Activated CD4-positive, alpha-beta T cell treated with anti-CD3 and anti-CD28 coated beads, Interleukin-2, amount 50 U/mL, for 4 hours (primary cell): ENCODE data around the gene OR51B4.
"Not testable (repeated sequence)": the region's sequence is repeated elsewhere in the genome, so short reads cannot be mapped to it uniquely, and the experiment has no call there.

Source experiments
- DNase-seq, 2 experiments: peaks; one replicate each; pipeline ENCODE4 v3.0.0-alpha.2; 2020

The OR51B4 gene, protein sequence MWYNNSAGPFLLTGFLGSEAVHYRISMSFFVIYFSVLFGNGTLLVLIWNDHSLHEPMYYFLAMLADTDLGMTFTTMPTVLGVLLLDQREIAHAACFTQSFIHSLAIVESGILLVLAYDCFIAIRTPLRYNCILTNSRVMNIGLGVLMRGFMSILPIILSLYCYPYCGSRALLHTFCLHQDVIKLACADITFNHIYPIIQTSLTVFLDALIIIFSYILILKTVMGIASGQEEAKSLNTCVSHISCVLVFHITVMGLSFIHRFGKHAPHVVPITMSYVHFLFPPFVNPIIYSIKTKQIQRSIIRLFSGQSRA

DNA sequence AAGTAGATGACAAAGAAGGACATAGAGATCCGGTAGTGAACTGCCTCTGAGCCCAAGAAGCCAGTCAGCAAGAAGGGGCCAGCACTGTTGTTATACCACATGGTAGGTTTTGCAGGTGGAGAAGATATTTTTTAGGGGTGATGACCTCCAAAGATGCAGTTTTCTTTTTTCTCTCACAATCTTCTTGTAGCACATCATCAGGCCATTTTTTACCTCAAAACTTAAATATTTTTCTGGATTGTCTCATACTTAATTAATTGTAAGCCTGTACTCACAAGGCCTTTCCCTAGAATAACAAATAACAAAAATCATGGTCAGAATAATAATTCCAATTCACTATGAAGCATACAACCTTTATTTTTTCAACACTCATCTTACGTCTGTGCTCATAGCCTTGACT, at the start of gene OR51B4:
OR51B4 (minus strand) TSS at position 101 of the 400 bp plus-strand sequence; CDS start at position 101, 0 bp downstream.
- no peak for DNase-seq

DNA sequence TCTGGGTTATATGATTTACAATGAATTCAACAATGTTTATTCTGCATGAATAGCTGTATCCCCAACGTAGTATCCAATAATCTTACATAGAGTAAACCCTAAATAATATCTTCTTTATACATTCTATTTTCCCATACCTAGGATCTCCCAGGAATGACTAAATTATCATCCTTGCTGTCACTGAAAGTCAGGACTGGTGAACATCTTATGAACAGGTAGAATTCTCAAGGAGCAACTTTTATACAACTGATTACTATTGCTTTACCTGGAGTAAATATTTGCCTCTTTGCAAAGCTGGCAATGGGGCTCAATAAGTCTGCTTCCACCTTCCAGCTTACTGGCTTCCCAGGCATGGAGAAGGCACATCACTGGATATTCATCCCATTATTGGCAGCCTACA, 49.5 kb upstream of the OR51B4 start, which contains the start of gene OR51B6:
OR51B6 (plus strand) TSS at position 301 of the 400 bp plus-strand sequence; CDS start at position 301, 0 bp downstream.
- DNase-seq: no peak

DNA sequence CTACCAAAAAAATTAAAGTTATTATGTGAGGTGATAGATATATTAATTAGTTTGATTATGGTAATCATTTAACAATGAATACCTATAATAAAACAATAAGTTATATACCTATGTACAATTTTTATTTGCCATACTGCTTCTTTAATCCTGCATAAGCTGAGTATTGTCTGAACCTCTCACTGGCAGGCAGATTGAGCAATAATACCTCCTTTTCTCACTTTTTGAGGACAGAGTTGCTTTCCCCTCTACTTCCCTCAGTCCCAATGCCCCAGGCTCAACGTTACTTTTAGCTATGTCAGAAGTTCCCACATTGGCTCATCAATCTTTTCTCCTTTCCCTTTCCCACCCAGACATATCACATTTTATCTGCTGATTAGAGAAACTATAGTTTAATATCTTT, 47.8 kb upstream of the OR51B4 start:
- no peak for DNase-seq

DNA sequence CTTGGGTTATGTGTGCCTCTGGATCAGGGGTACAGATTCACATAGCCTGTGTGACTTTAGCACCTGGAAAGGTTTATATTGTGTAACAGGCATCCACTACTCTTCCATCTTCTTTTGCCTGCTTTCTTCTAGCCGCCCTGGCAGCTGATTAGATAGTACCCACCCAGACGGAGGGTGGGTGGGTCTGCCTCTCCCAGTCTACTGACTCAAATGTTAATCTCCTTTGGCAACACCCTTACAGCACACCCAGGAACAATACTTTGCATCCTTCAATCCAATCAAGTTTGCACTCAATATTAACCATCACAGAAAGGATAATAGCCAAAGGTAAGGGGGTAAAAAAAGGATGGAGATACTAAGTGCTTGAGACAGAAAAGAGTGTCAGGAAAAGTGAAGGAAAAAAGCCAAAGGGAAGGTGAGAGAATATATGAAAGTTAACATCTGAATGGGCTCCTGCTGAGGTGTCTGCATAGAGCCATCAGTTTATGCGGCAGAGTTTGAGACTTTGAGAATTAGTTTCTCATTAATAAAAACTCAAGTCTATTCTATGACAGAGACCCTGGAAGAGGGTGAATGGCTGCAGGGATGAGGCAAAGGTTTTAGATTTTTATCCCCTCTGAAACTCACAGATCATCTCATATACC, 46.9 kb upstream of the OR51B4 start:
- DNase-seq: no peak

DNA sequence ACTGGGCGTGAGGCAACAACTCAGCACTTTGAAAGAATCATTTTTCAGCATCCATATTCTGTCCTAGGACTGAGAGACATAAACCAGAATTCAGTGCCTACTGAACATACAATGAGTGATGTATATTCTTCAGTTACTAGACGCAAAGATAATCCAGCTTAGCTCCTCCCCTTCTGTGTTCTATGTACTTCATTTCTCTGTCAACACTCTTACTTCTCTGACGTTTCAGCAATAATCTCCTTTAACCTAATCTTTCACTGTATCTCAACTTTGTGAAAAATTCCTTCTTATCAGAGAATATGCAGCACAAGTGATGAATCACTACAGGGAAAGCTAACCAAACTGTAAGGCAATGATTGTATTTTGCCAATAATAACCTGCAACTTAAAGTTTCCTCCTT, 44.1 kb upstream of the OR51B4 start:
- no peak for DNase-seq

DNA sequence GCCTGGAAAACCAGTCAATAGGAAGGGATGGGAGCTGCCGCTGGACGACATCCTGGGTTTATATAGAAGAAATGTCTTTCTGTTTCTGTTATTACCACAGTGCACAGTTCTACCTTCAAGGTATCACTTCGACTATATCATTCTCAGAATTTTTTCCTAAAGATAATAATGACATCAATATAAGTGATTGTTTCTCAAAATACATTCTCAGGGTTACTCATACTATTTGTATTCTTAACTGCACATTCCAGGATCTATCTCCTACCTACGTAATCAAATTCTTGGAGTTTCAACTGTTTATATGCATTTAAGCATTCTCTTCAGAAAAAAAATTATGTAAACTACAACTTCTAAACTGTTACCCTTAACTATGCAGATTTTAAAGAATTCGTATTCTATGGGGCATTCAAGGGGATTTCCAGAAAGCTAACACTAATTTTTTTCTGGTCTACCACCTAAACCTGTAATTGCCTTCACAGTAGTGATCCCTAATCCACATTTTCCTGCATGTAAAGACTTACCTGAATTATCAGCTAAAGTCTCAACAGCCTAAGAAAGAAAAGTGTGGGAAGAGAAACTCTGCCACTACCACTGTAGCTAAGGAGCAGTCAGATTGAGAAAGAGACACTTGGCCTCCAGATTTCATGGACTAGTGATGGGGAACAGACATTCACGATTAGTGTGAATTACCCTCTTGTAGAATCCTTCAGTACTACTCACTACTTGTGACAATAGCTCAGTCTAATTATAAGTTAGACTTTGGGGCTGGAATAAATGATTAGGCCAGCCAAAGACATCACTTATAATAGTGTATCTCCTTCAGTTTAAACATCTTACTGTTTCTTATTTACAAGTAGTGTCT, 42.0 kb upstream of the OR51B4 start, which contains the start of gene OR51B5:
OR51B5 (minus strand) TSS at position 51 of the 862 bp plus-strand sequence; CDS start at position 51, 0 bp downstream.
- no peak for DNase-seq

DNA sequence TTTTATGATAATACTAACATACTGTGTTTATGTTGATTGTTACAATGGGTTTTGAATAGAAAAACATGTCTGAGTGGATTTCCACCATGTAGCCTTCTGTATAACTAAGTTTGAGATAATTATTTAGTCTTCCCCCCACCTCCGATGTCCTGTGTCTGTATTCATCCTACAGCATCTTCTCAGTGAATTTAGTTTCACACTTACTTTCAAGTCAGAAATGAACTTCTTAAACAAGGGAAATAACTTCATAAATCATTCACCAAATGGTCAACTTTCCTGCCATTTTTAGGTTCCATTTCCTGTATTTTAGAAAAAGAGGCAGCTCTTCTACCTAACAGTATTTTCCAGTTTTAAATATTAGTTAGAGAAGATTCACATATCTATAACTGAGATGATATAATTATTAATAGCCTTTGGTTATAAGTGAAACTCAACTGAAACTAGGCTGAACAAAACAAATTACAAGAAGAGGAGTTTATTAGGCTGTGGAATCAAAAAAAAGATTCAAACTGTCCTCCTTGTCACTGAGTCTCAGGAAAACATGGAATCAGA, 38.1 kb upstream of the OR51B4 start:
- no peak for DNase-seq

DNA sequence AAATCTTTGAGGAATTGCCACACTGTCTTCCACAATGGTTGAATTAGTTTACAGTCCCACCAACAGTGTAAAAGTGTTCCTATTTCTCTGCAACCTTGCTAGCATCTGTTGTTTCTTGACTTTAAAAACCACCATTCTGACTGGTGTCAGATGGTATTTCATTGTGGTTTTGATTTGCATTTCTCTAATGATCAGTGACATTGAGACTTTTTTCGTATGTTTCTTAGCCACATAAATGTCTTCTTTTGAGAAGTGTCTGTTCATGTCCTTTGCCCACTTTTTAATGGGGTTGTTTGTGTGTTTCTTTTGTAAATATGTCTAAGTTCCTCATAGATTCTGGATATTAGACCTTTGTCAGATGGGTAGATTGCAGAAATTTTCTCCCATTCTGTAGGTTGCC, 35.5 kb upstream of the OR51B4 start:
- not testable (repeated sequence) for DNase-seq

DNA sequence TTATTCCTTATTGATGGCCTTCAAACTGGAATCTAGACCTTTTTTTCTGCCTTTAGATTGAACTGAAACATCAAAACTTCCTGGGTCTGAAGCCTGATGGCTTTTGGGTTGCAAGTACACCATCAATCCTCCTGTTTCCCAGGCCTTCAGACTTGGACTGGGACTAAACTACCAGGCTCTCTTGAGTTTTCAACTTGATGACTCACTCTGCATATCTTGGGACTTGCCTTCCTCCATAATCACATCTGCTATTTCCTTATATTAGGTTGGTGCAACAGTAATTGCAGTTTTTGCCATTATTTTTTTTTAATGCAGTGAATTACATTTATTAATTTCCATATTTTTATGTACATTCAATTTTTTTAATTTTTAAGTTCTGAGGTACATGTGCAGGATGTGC, 34.6 kb upstream of the OR51B4 start:
- DNase-seq: no peak

DNA sequence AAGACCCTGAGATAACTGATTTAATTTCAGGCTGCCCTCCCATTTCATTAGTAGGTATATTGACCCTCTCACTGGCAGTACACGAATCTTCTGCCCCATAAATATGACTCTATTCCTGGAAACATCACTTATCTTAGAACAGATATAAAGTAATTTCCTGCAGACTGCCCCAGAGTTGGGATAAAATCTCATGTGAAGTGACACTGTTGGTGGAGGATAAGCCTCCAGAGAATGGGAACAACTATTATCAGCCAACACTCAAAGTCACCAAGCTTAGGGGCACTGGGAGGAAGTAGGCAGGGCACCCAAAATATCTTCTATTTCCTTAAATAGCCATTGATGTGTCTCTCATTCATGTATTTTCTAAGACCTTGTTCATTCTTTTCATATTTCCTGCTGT, 33.4 kb upstream of the OR51B4 start:
- no peak for DNase-seq

DNA sequence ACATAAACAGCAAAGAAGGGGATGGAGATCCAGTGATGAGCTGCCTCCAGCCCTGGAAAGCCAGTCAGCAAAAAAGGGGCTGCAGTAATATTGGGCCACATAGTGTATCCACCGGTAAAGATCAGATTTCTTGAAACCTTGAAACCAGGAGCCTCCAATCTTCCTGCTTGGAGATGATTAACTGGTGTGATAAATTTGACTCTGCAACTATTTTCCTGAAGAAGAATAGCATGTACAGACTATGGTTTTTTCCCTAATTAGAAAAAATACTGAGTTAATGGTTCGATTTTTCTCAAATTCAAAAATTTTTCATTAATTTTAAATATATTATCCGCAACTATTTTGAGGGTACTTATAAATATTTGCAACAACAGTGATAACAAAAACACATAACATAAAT, 22.5 kb upstream of the OR51B4 start, which contains the start of gene OR51B2:
OR51B2 (minus strand) TSS at position 101 of the 400 bp plus-strand sequence; CDS start at position 101, 0 bp downstream.
- DNase-seq: no peak

DNA sequence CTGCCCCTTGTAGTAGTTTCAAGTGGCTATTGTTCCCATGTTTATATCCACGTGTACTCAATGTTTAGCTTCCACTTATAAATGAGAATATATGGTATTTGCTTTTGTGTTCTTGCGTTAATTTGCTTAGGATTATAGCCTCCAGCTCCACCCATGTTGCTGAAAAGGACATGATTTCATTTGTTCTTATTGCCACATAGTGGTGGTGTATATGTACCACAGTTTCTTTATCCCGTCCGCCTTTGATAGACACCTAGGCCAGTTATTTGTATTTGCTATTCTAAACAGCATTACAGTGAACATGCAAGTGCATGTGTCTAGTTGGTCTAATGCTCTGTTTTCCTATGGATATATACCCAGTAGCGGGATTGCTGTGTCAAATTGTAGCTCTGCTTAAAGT, 15.5 kb upstream of the OR51B4 start:
- DNase-seq: no peak

DNA sequence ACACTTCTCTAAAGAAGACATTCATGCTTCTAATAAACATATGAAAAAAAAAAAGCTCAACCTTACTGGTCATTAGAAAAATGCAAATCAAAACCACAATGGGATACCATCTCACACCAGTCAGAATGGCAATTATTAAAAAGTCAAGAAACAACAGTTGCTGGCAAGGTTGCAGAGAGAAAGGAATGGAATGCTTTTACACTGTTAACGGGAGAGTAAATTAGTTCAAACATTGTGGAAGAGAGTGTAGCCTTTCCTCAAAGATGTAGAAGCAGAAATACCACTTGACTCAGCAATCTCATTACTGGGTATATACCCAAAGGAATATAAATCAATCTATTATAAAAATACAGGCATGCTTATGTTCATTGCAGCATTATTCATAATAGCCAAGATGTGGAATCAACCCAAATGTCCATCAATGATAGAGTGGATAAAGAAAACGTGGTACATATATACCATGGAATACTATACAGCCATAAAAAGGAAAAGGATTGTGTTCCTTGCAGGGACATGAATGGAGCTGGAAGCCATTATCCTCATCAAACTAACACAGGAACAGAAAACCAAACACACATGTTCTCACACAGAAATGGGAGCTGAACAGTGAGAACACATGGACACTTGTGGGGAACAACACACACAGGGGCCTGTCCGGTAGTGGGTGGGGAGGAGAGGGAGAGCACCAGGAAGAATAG, 11.7 kb upstream of the OR51B4 start:
- DNase-seq: not testable (repeated sequence)

DNA sequence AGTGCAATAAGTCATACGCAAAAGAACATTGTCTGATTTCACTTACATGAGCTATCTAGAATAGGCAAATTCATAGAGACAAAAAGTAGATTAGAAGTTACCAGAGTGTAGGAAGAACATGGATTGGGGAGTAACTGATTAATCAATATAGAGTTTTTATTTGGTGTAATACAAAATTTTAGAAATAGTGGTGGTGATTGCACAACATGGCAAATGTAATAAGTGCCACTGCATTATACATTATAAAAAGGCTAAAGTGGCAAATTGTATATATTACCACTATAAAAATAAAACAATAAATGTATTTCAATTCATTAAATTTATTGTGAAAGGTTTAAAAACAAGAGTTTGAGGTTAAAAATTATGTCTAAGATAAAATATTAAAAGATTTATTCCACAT, 8.7 kb upstream of the OR51B4 start:
- DNase-seq: no peak

DNA sequence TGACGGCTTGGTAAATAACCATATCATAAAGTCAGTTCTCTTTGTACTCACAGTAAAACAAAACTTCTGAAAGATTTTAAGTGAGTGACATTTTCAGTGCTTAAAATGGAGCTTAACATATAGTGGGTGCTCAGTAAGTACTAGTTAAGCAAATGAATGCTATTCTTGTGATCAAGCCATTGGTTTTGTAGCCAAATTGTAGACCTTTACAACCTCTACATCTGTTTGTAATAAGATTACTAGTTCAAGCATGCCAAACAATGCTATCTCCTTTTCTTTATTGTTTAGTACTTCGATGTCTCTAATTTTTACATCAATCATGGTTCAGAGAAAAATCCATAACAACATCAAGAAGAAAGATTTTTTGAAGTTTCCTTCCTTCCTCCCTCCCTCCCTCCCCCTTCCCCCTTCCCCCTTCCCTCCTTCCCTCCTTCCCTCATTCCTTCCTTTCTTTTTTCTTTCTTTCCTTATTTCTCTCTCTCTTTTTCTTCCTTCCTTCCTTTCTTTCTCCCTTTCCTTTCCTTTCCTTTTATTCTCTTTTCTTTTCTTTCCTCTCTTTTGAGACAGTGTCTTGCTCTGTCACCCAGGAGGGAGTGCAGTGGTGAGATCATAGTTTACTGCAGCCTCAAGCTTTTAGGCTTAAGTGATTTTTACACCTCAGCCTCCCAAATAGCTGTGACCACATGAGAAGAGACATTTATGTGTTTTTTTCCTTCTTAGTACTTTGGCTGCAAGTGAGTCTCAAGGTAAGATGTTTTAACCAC, 5.7 kb upstream of the OR51B4 start:
- no peak for DNase-seq

DNA sequence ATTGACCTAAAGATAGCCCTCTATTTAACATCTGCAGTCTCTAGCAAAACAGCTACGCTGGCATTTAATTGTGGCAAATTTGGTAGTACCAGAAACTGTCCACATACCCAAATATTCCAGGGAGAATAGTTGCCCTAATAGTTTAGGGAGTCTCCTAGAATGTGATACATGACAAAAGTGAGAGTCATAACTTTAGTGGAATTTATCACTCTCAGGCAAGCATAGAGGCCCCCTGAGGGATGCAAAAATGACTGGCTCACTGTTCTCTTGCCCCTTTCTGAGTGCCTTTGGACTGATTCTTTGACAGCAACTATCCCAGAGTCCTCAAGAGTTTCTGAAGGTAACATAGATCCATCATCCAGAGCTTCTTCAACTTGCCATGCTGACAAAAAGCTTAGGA, 2.3 kb upstream of the OR51B4 start:
- DNase-seq: no peak

DNA sequence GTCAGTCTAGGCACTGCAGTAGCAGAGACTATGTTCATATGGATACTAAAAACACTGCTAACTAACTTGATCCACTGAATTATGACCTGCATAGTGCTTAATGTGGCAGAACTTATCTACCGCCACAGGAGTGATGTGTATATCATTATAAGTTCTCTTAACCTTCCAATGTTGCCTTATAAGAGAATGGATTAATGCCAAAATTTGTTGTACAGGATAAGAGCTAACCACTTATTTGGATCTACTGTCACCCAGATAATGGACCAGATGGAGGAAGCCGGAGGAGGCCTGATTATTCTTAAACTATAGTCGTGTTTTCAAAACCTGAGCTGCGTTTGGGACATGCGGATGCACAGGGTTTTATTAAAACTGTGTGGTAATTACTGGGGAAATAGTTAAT, 1.9 kb upstream of the OR51B4 start:
- no peak for DNase-seq

DNA sequence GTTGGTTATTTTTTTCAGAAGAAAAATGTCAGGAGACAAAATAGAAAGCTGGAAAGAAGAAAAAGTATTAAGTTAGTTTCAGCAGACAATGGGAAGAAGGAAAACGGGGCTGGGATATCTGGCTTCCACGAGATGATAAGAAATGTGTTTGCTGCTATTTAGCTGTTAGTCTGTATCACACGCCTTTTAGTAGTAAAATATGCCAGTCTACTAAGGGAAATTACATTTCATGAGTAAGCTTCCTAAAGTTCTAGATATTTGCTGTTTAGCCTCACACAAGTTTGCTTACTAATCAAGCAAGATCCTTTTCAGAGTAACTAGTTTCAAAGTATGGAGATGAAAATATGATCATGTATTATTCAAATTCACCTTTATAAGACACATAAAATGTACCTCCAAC, 1.5 kb downstream of the OR51B4 start:
- no peak for DNase-seq

DNA sequence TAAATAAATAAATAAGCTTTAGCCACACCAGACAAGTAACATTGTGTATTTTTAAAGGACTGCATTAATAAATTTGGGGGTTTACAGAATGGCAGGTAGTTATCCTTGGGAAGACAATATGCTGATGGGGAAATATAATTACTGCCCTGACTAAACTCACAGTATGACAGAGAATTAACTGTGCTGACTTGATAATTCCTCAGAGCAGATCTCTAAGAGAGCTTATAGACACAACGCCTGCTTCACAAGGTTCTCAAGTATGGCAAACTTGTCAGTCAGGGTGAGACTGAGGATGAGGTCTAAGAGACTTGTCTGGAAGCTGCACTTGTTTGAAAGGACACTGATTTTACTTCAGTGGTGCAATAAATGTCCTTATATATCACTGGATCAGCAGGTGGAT, 3.3 kb downstream of the OR51B4 start:
- no peak for DNase-seq

DNA sequence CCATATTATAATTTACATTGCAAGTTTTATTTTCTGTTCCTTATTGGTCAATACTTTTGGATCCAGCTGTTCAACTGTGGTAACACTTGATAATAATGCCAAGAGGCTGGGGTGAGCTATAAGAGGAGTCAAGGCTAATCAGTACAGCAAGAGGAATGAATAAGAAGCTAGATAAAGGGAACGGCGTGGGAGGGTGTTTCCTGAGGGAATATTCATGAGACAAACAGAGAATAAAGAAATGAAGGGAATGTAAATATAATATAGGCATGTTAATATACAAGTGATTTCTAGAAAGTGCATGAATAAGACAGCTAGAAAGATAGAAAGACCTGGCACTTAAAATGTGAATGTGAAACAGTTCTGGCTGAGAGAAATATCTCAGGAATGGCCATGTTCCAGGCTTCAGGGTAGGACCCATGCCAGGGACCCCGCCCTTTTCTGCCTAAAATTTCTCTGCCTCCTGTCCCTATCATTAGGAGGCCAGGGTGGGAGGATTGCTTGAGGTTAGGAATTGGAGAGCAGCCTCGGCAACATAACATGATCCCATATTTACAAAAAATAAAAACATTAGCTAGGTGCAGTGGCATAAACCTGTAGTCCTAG, 3.9 kb downstream of the OR51B4 start:
- no peak for DNase-seq

DNA sequence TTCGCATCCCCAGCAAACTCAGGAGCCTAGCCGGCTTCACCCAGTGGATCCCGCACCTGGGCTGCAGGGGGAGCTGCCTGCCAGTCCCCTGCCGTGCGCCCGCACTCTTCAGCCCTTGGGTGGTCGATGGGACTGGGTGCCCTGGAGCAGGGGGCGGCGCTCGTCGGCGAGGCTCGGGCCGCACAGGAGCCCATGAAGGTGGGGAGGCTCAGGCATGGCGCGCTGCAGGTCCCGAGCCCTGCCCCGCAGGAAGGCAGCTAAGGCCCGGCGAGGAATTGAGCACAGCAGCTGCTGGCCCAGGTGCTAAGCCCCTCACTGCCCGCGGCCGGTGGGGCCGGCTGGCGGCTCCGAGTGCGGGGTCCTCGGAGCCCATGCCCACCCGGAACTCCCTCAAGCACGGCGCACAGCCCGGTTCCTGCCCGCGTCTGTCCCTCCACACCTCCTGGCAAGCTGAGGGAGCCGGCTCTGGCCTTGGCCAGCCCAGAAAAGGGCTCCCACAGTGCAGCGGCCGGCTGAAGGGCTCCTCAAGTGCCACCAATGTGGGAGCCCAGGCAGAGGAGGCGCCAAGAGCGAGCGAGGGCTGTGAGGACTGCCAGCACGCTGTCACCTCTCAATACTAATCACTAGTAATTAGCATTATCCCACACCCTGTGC, 7.3 kb downstream of the OR51B4 start:
- DNase-seq: not testable (repeated sequence)
